Sciatic nerve (tissue), 2 donors: ENCODE measurements around the gene WNK2. TPM values are rescaled to one million over a fixed set of nuclear protein-coding genes. Genes with fewer than 3 reads are reported as not detected.
"Not testable (repeated sequence)": the region's sequence is repeated elsewhere in the genome, so short reads cannot be mapped to it uniquely, and the experiment has no call there.

Experiments
- ATAC-seq: fragments of 200-7000 bp; cut with Tn5 transposase; one replicate; pipeline ENCODE4 v1.9.1; 2020; ENCODE audit warnings: mild to moderate bottlenecking, moderate library complexity
- DNase-seq: peaks from one replicate; pipeline ENCODE4 v3.0.0-alpha.2; 2020; ENCODE audit warnings: low spot score
- intact Hi-C: fragments of 100-400 bp; cut with DNase I; formaldehyde crosslinking; loops from one replicate; pipeline ENCODE4 v1.14.2; 2022
- total RNA-seq: library from RNA; stranded (reverse); fragmentation: NEBNext Ultra II Directional; extraction: Animal tissue kit (Norgen Biotek cat#: 25700); gene quantifications from one replicate; pipeline ENCODE4 v1.2.1, GENCODE V29; 2021
- donor health status: DM: no; HTN: no; CAD: no.
- donor health status: DM: no; HTN: no; CAD: no.

WNK2 gene
- total RNA-seq, 1 donor from 2014 or later: 6.6 TPM

GRCh38 chr9:93364734-93365426, 180.9 kb downstream of the WNK2 start:
- intact Hi-C loops: no loop called here
- no peak for DNase-seq
- ATAC-seq: no peak

- no peak for ATAC-seq
- no peak for DNase-seq
- intact Hi-C loops: no loop called here
Measured at GRCh38 chr9:93365427-93366118, 181.6 kb downstream of the WNK2 start.

GRCh38 chr9:93366119-93366447, 182.1 kb downstream of the WNK2 start:
- intact Hi-C loops: no loop called here
- ATAC-seq (no peak), DNase-seq (no peak)

- intact Hi-C loops, DNase-seq, ATAC-seq: not testable (repeated sequence)
Measured at GRCh38 chr9:93366486-93366885, 182.5 kb downstream of the WNK2 start.

GRCh38 chr9:93368437-93368836, 184.5 kb downstream of the WNK2 start:
- intact Hi-C loops: no loop called here
- no peak for ATAC-seq
- no peak for DNase-seq

- DNase-seq: no peak
- ATAC-seq: no peak
- intact Hi-C loops: no loop called here
Measured at GRCh38 chr9:93369686-93370085, 185.7 kb downstream of the WNK2 start.

Other genes with a start within 250 kb of the WNK2 start
- 11.1 TPM for gene FGD3, start 236.6 kb upstream of the WNK2 start, total RNA-seq
- gene SUSD3, start 125.4 kb upstream of the WNK2 start, total RNA-seq: 6.6 TPM
- gene CARD19, start 87.9 kb upstream of the WNK2 start, total RNA-seq: 36.6 TPM
- 53.5 TPM for gene NINJ1, start 49.9 kb upstream of the WNK2 start, total RNA-seq